Hematopoietic multipotent progenitor cell treated with erythropoietin and hydrocortisone succinate and interleukin-3 and kit ligand, for 17 days (in vitro differentiated cells): ENCODE data around the gene MYOZ1.

Experiments
- DNase-seq: peaks from one replicate; pipeline ENCODE4 v3.0.0-alpha.2; 2015; ENCODE audit warnings: low spot score

Gene MYOZ1

GRCh38 chr10:73597346-73597745, 43.9 kb downstream of the MYOZ1 start:
- DNase-seq: no peak

- DNase-seq: no peak
Measured at GRCh38 chr10:73593812-73594211, 47.5 kb downstream of the MYOZ1 start.

GRCh38 chr10:73593110-73593509, 48.2 kb downstream of the MYOZ1 start:
- DNase-seq: no peak

GRCh38 chr10:73591935-73592699, 49.2 kb downstream of the MYOZ1 start:
- DNase-seq: no peak

- no peak for DNase-seq
Measured at GRCh38 chr10:73590881-73591799, 50.1 kb downstream of the MYOZ1 start, which contains the start of gene USP54. USP54 (minus strand) TSS chr10:73591342; CDS start chr10:73575658, 15,684 bp downstream.

- DNase-seq: no peak
Measured at GRCh38 chr10:73589563-73590126, 51.6 kb downstream of the MYOZ1 start.

GRCh38 chr10:73588656-73589055, 52.6 kb downstream of the MYOZ1 start:
- DNase-seq: no peak

GRCh38 chr10:73586583-73586984, 54.7 kb downstream of the MYOZ1 start:
- no peak for DNase-seq

GRCh38 chr10:73585327-73585726, 55.9 kb downstream of the MYOZ1 start:
- DNase-seq: no peak

GRCh38 chr10:73584737-73585136, 56.5 kb downstream of the MYOZ1 start:
- no peak for DNase-seq

- no peak for DNase-seq
Measured at GRCh38 chr10:73581918-73582317, 59.4 kb downstream of the MYOZ1 start.
